BJ (cell line): ENCODE results near the gene ARSG. TPM values are rescaled to one million over a fixed set of nuclear protein-coding genes. Genes with fewer than 3 reads are reported as not detected.
"Not testable (repeated sequence)": the region's sequence is repeated elsewhere in the genome, so short reads cannot be mapped to it uniquely, and the experiment has no call there.

Experiments used
- CTCF ChIA-PET: fragments of 350-600 bp; formaldehyde crosslinking; extraction: SDS; loops from one replicate; lab custom pipeline; 2021; ENCODE audit warnings: antibody characterized with exemption, inconsistent platforms; lab: Yijun Ruan, JAX
- POLR2A ChIA-PET: fragments of 300-600 bp; sonication (Branson Sonifier 250); formaldehyde crosslinking; extraction: SDS; loops from one replicate; lab custom pipeline; 2021; ENCODE audit warnings: antibody characterized with exemption; lab: Charles Lee
- DNase-seq: peaks from one replicate; pipeline ENCODE4 v3.0.0-alpha.2; 2011; ENCODE audit warnings: low read depth
- H3K27me3 ChIP-seq: 2 replicates; pipeline ENCODE4 v1.6.0; 2011; ENCODE audit warnings: low read length; ENCODE audit not compliant: control insufficient read depth, insufficient read depth
- H3K36me3 ChIP-seq: 2 replicates; pipeline ENCODE4 v1.5.1; 2011; ENCODE audit warnings: low read length; ENCODE audit not compliant: control insufficient read depth, insufficient read depth
- H3K4me3 ChIP-seq: 2 replicates; pipeline ENCODE4 v1.5.1; 2011; ENCODE audit warnings: low read depth, mild to moderate bottlenecking, control low read depth, low read length
- CTCF ChIP-seq: IDR thresholded peaks from 2 replicates; pipeline ENCODE4 v1.5.1; 2011; ENCODE audit warnings: low read depth, mild to moderate bottlenecking, control low read depth, inconsistent platforms, low read length, moderate library complexity; ENCODE audit not compliant: insufficient read depth
- polyA plus RNA-seq: library from polyadenylated mRNA; depleted of rRNA; stranded (reverse); fragments of >200 nt; gene quantifications from 2 replicates; pipeline ENCODE4 v1.2.3, GENCODE V29; 2011

ARSG gene
- polyA plus RNA-seq, 1 experiment, result 3.6 TPM

DNA sequence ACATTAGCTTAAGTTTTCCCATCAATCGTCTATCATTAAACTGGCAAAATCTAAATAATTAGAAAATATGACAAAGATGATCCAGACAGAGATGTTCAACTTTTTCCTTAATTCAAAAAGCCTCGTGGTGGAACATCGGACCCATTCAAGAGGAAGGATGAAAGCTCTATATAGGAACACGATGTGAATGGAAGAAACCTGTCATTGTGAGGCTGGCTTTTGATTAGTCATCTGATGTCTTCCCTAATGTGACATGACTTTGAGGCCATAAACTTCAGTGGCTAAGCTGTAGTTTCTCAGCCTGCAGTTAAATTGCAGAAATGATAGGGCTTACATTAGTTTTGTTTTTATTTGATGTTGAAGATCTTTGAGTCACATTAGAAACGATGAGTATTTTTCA is 42.4 kb upstream of the ARSG start:
- Histone ChIP-seq H3K4me3 (no peak overlapping the region; the same call in 1 of the 2 replicates), H3K27me3 (no peaks in the 10 kb centered on the region), H3K36me3 (peaks cover 1% of the 10 kb centered on the region)
- CTCF ChIA-PET, result interaction anchor here (1.2 to 2.0 kb wide), 5 partner anchors 14 to 187 kb away, joined by 3 to 14 read pairs (median 5); no protein-coding TSS in a partner anchor
- no peak for TF ChIP-seq CTCF
- no peak for DNase-seq
- POLR2A ChIA-PET, result interaction anchor here (0.7 to 0.9 kb wide), 2 partner anchors 150 to 264 kb away, joined by 3 read pairs; partner anchors contain the start of gene PRKAR1A

DNA sequence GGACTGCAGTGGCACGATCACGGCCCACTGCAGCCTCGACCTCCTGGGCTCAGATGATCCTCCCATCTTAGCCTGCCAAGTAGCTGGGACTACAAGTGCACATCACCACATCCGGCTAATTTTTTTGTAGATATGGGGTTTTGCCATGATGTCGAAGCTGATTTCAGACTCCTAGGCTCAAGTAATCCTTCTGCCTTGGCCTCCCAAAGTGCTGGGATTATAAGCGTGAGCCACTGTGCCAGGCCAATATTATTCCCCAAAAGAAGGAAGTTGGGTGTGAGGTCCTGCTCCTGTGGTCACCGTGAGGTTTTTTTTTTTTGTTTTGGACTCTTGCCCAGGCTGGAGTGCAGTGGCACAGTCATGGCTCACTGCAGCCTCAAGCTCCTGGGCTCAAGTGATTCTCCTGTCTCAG is 41.9 kb upstream of the ARSG start:
- CTCF ChIA-PET, result interaction anchor here (0.5 to 1.5 kb wide), 2 partner anchors 89 to 187 kb away, joined by 3 to 6 read pairs; no protein-coding TSS in a partner anchor
- peaks cover 4% of the 10 kb centered on the region for H3K36me3 ChIP-seq
- no peaks in the 10 kb centered on the region for H3K27me3 ChIP-seq
- no peak for DNase-seq
- POLR2A ChIA-PET, result interaction anchor here (0.6 kb wide), 1 partner anchor 179 kb away, joined by 3 read pairs; no protein-coding TSS in a partner anchor
- H3K4me3 ChIP-seq, result no peak overlapping the region
- TF ChIP-seq CTCF, result no peak

GRCh38 chr17:68253426-68253825 is 37.9 kb upstream of the ARSG start:
- H3K36me3 ChIP-seq, result peaks cover 10% of the 10 kb centered on the region
- CTCF ChIA-PET, H3K4me3 ChIP-seq, H3K27me3 ChIP-seq, DNase-seq, POLR2A ChIA-PET: not testable (repeated sequence)

DNA sequence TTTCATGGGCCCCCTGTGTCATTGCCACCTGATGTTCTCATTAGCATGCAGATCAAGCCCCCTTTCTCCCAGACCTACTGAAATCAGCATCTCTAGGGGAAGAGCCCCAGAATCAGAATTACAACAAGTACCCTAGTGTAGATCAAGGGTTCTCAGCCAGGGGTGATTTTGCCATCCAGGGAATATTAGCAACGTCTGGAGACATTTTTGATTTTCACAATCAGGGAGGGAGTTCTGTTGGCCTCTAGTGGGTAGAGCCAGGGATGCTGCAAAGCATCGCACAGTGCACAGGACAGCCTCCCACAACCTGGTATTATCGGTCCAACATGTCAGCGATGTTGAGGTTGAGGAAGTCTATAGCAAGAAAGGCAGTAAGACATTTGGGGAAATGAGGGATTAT is 36.1 kb upstream of the ARSG start:
- ChIA-PET CTCF (no interaction called here), POLR2A (no interaction called here)
- Histone ChIP-seq H3K36me3 (peaks cover 10% of the 10 kb centered on the region), H3K4me3 (no peak overlapping the region), H3K27me3 (no peaks in the 10 kb centered on the region)
- TF ChIP-seq CTCF, result no peak
- no peak for DNase-seq

- POLR2A ChIA-PET, result no interaction called here
- no peak for DNase-seq
- H3K36me3 ChIP-seq, result peaks cover 10% of the 10 kb centered on the region
- TF ChIP-seq CTCF, result no peak
- no peak overlapping the region for H3K4me3 ChIP-seq
- no peaks in the 10 kb centered on the region for H3K27me3 ChIP-seq
- CTCF ChIA-PET, result no interaction called here
These were observed 35.4 kb upstream of the ARSG start for GRCh38 chr17:68255731-68256538.

DNA sequence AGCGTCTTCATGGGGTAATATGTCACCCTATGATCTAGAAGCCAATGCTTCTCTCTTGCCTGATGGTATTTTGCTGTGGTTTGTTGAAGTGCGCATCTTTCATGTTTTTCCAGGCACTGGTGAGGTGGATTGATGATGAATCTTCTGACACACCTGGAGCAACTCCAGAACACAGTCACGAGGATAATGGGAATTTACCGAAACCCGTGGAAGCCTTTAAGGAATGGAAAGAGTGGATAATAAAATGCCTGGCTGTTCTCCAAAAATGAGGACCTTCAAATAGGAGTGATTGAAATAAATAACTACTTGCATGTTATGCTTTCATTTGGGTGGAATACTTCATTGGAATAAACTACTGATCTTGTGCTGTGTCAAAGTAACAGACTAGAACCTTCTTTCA is 34.6 kb upstream of the ARSG start:
- DNase-seq, H3K4me3 ChIP-seq, POLR2A ChIA-PET, H3K27me3 ChIP-seq, CTCF ChIA-PET: not testable (repeated sequence)
- H3K36me3 ChIP-seq, result peaks cover 10% of the 10 kb centered on the region
